GDM1 (cell line): Measurements from ENCODE around the gene RASGRF2.
"Not testable (repeated sequence)": the region's sequence is repeated elsewhere in the genome, so short reads cannot be mapped to it uniquely, and the experiment has no call there.

Source experiments
- DNase-seq: peaks from one replicate; lab custom pipeline; 2025; lab: John Stamatoyannopoulos, UW

The RASGRF2 gene

GRCh38 chr5:81020478-81021167 is 60.5 kb downstream of the RASGRF2 start:
- DNase-seq, result no peak

DNA sequence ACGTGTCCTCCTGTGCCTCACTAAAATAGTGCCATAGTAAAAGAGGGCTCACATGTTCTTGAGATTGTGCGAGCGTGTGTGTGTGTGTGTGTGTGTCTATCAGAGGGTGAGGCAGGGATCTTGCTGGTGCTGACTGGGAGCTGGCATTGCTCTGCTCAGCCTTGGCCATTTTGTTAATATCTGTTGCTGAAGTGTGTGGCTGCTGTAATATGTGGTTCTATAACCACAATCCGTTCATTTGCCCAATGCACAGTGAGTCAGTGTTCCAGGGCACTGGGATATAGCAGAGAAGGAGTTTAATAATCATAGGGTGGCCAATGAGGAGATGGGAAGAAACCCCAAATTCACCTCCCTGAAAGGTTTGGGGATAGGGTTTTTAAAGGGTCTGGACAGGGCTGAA is 61.3 kb downstream of the RASGRF2 start:
- DNase-seq, result no peak

GRCh38 chr5:81021951-81022687 is 62.0 kb downstream of the RASGRF2 start:
- no peak for DNase-seq

GRCh38 chr5:81022688-81023084 is 62.5 kb downstream of the RASGRF2 start:
- DNase-seq, result no peak

- no peak for DNase-seq
These were observed 63.3 kb downstream of the RASGRF2 start for GRCh38 chr5:81023261-81023970.

- no peak for DNase-seq
These were observed 67.4 kb downstream of the RASGRF2 start for GRCh38 chr5:81027481-81028058.

- DNase-seq, result not testable (repeated sequence)
These were observed 68.7 kb downstream of the RASGRF2 start for GRCh38 chr5:81028888-81029287.

DNA sequence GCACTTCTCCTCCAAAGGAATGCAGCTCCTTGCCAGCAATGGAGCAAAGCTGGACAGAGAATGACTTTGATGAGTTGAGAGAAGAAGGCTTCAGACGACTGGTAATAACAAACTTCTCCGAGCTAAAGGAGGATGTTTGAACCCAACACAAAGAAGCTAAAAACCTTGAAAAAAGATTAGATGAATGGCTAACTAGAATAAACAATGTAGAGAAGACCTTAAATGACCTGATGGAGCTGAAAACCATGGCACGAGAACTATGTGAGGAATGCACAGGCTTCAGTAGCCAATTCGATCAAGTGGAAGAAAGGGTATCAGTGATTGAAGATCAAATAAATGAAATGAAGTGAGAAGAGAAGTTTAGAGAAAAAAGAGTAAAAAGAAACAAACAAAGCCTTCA is 69.6 kb downstream of the RASGRF2 start:
- not testable (repeated sequence) for DNase-seq

- not testable (repeated sequence) for DNase-seq
These were observed 70.3 kb downstream of the RASGRF2 start for GRCh38 chr5:81030236-81031034.

DNA sequence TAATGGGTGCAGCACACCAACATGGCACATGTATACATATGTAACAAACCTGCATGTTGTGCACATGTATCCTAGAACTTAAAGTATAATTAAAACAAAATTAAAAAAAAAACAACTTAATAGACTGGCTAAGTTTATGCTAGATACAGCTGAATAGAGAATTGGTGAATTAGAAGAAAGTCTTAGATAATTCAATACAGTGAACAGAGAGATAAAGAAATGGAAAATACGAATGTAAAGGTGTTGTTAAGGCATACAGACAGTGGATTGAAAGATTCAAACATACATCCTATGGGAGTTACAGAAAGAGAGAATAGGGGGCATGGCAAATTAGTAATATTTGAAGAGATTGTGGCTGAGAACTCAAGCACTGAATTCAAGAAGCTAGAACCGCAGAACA is 75.4 kb downstream of the RASGRF2 start:
- no peak for DNase-seq

DNA sequence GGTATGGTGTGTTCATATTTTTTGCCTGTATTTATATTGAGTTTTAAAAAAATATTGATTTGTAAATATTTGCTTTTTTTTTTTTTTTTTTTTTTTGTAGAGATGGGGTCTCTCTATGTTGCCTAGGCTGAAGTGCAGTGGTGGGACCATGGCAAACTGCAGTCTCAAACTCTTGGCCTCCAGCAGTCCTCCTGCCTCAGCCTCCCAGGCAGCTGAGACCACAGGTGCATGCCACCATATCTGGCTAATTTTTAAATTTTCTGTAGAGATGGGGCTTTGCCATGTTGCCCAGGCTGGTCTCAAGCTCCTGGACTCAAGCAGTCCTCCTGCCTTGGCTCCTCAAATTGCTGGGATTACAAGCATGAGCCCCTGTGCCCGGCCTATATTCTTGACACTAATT is 78.3 kb downstream of the RASGRF2 start:
- no peak for DNase-seq

GRCh38 chr5:81044868-81045267 is 84.7 kb downstream of the RASGRF2 start:
- DNase-seq, result no peak

GRCh38 chr5:81045389-81045807 is 85.2 kb downstream of the RASGRF2 start:
- DNase-seq, result no peak

DNA sequence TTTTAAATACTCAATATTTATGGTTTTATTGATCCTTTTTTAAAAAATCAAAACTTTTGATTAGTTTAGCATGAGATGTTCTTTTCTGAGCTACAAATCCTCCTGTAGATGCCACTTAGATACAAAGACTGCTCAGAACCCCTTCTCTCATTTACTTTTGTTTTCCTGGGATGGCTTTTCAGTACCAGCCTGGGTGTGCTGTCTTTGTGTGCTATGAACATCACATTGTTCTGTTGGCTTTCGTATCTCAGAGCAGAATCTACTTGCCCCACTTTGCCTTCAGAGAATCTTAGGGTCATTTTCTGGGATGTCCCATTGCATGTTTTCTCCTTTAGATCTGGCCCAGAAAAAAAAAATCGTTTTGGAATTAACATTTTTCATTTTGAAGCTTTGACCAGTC is 85.9 kb downstream of the RASGRF2 start:
- DNase-seq, result no peak

- DNase-seq, result no peak
These were observed 92.2 kb downstream of the RASGRF2 start for GRCh38 chr5:81052325-81052724.

GRCh38 chr5:81053282-81053681 is 93.1 kb downstream of the RASGRF2 start:
- not testable (repeated sequence) for DNase-seq

GRCh38 chr5:81058121-81058520 is 98.0 kb downstream of the RASGRF2 start:
- DNase-seq, result no peak

- DNase-seq, result no peak
These were observed 105.3 kb downstream of the RASGRF2 start for GRCh38 chr5:81065492-81065891.

GRCh38 chr5:81066102-81066501 is 105.9 kb downstream of the RASGRF2 start:
- DNase-seq, result no peak

DNA sequence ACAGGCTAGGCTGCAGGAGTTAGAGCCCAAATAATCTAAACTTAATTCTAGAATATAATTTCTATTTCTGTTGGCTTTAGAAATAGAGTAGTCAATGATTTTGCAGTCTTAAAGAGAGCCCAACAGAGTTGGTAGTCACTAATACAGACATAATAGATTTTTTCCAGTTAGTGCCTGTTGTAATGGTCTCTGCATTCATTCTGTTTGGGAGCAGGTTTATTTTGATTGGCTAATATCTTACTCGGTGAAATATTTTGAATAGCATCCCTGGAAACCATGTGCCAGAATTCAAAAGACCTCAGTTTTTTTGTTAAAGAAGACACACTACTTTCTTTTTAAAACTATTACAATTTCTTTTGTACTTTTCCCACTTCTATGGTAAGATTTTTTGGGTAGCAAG is 107.2 kb downstream of the RASGRF2 start:
- DNase-seq, result no peak

DNA sequence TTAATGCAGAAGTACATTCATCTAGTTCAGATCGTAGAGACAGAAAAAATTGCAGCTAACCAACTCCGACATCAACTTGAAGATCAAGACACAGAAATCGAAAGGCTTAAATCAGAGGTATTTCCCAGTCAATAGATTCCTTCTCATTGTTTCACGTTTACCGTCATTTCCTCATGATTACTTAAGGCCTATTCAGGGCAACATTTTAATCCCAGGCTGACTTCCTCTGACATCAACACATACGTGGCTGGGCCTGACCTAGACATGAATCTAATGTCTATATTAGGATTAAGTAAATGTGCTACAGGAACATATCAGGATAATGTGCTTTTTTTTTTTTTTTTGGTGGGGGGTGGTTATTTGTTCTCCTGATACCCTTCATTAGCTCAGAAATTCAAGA is 107.9 kb downstream of the RASGRF2 start:
- no peak for DNase-seq

DNA sequence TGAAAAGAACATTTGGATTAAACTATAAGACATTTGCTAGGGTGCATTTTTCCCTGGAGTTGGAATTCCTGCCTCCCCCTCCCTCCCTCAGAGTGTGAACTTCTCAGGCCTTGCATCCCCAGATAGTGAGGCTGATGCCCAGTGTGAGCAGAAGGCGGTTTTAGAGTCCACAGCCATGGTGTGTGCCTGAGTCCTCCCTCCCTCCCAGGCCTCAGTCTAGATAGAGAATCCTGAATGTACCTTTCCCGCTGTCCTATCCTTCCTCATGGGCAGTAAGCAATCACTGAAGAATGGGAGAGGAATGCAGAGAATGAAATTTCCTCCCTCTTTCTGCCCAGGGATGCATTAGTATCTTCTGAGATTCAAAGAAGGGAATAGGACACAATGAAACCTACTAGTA is 108.5 kb downstream of the RASGRF2 start:
- no peak for DNase-seq
